ENCODE results near the gene SKAP2.

GRCh38 chr7:26891400-26892350 is 27.3 kb upstream of the SKAP2 start:
- no peak for TF ChIP-seq CTCF (IDR thresholded peaks at IDR 0.05)
- TF ChIP-seq EP300 (IDR thresholded peaks at IDR 0.05): no peak
